CD1c-positive myeloid dendritic cell (primary cell): Measurements from ENCODE around the gene POTEJ.
"Not testable (repeated sequence)": the region's sequence is repeated elsewhere in the genome, so short reads cannot be mapped to it uniquely, and the experiment has no call there.

Experiments
- DNase-seq: peaks from one replicate; pipeline ENCODE4 v3.0.0-alpha.2; 2016; ENCODE audit errors: extremely low spot score

POTEJ gene

DNA sequence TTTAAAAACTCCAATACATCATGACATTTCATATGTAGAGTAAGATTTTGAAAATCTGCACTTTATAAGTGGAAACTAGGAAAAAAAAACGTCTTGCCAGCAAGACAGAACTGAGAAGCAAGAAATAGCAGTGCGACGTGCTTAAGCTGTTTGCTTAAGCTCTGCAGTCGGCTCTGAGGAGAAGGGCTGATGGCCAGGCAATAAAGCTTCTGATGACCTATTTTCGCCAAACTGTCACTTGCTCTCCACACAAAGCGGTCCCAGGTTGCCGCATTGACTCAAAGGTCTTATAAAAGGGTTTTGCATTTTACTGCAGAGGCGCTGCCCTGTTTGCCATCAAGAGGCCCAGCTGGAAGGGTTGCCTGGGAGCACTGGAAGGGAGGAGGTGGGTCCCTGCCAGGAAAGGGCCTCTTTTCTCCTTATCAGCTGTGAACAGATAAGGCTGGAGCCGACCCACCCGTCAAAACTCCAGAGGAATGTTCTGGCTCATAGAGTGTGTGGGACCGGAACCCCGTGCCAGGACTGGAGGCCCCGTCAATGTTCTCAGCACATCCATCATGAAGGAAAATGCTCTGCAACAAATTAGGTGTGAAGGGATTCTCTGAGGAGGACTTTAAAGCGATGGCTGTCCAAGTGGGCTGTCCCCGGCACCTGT lies 9.5 kb upstream of the POTEJ start:
- not testable (repeated sequence) for DNase-seq

DNA sequence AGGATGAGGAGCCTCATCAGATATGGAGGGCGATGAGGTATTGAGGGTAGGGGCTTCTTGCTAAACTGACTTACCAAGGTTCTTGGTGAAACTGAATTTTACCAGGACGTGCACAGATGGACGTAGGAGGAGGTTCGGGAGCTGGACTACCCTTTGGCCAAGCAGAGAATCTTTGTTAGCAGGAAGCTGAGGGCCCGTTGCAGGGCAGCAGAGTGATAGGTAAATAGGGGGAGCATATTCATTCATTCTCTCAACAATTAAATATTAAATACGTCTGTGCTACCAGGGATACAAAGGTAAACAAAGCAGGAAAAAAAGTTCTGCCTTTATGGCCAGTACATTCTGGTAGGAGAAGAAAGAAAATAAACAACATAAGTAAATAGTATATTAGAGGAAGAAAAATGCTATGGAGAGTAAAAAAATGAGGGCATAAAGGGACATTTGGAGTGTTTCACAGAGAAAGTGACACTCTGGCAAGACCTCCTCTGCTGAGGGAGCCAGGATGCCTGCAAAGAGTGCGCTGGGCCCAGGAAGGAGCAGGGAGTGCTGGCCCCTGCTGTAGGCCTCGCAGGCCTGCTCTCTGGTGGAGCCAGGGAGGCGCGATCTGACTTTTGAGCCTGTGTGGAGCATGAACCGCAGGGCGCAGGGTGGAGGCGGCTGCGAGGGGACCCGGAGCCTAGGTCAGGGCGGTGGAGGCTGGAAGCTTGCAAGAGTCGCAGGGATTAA lies 2.8 kb upstream of the POTEJ start:
- DNase-seq: not testable (repeated sequence)

DNA sequence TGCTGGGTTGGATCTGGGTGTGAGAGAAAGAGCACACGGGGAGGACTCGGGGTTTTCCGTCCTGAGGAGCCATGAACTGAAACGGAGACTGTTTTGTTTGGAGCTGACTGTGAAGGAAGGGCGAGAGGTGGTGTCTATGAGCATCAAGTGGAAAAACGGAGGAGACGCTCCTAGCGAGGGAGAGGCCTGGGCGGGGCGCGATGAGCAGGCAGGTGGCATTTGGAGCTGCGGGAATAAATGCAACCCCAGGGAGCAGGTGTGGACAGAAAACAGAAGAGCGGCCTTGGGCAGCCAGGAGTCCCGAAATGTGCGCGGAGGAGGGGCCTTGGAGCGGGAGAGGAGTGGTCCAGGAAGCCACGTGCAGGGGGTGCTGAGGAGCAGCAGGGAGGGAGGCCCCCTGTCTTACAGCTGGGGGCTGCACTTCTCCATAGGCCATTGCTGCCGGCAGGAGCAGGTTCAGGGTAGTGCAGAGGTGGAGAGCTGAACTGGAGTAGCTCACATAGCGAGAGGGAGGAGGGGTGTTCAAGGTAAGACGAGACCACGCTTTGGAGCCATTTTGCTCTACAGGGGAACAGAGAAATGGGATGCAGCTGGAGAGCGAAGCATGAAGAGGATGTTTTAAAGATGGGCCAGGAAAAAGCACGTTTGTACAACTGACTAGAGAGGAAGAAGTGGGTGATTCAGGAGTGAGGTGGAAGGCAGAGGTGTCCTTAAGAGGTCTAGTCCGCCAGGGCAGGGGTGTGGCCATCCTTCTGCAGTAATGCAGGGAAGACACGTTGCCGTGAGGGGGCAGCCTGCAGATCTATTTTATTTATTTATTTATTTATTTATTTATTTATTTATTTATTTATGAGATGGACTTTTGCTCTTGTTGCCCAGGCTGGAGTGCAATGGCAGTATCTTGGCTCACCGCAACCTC lies 2.0 kb upstream of the POTEJ start:
- DNase-seq: not testable (repeated sequence)

DNA sequence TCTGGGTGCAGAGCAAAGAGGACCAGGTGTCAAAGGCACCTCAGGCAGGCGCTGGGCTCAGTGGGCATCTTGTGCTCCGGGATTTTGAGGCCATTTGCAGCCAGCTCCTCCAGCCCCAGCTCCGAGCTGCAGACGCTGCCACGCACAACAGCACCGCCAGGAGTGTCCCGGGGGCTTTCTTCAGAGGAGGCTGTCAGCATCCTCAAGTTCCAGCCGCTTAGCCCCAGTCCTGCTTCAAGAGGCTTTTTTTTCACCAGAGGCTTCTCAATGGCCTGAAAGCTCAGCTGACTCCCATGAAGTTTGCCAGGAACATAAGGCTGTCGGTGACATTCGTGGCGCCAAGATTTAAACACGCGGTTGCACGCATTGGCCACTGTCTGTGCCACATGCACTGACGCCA lies 754 bp upstream of the POTEJ start:
- DNase-seq: not testable (repeated sequence)

DNA sequence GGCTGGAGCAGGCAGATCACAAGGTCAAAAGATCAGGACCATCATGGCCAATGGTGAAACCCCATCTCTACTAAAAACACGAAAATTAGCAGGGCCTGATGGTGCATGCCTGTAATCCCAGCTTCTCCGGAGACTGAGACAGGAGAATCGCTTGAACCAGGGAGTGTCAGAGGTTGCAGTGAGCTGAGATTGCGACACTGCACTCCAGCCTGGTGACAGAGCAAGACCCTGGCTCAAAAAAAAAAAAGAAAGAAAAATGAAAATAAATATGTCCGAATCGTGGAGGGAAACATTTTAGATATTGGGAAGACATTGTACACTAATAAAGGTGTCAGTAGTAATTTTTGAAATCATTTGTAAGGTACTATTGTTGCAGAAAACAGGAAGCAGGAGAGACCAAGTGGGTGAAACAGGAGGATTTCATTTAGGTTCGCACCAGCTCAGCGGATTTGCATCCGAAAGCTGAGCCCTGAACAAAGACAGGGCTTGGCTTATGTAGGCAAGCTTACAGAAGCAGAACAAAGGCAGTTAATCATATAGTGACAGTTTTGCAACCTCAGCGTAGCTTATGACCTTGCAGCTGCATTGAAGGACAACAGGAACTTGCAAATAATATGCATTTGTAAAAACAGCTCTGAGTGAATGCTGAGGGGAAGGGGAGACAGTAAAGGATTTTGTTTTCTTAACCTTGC lies 17.7 kb downstream of the POTEJ start:
- peak; percentile 0 for DNase-seq

DNA sequence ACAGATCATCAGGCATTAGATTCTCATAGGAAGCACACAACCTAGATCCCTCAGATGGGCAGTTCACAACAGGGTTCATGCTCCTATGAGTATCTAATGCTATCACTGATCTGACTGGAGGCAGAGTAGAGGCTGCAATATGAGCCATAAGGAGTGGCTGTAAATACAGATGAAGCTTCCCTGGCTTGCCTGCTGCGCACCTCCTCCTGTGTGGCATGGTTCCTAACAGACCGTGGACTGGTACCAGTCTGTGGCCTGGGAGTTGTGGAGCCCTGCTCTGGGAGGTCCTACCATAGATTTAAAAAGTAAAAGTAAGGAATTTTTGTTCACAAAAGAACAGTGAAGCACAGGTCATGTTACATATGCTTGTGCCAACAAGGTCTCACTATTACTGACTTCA lies 27.7 kb downstream of the POTEJ start:
- DNase-seq: not testable (repeated sequence)

DNA sequence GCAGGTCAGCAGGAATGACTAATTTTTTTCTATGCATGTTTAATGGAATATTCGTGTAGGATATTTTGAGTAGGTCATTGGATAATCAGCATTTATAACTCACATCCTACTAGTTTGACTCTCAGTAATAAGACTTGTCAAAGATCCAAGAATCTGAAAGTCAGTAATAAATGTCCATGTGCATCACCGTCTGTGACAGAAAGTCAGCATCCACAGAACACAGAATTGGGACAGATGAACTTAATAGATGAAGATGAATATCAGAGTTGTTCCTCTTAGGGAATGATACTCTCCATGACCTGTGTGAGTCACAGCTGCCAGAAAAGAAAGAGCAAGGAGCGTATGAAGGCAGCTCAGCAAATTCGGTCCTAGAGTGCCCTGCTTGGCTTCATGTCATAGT lies 30.4 kb downstream of the POTEJ start:
- DNase-seq: not testable (repeated sequence)

DNA sequence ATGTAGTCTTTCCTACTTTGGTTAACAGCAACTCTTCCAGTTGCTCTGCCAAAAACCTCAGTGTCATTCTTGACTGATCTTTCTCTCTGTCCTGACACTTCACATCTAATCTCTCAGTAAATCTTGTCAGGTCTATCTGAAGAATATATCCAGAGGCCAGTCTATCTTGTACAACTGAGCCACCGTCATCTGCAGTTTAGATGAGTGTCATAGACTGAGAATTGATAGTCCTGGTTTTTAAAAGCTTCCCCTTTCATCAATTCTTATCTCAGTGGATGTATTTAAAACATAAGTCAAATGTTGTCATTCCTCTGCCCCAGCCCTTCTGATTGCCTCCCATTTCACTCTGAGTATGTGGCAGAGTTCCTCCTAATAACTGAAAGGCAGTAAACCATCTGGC lies 38.0 kb downstream of the POTEJ start:
- not testable (repeated sequence) for DNase-seq

DNA sequence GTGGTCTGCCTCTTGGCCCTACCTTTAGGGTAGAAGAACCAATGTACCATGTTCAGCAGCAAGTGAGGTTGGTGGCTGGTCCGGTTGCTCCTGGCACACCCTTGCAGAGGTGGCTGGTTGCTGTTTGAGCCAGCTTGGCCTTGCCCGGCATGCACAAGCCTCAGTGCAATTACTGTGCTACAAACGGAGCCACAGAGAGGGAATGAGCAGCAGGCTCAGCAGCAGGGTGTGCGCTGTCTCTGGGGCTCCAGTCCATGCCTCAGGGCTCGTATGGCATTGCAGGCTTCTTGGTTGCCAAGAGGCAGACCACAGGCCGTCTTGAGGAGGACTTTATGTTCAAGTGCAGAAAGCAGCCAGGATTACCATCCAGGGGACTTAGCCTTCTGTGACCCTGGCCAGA lies 53.3 kb downstream of the POTEJ start:
- not testable (repeated sequence) for DNase-seq

DNA sequence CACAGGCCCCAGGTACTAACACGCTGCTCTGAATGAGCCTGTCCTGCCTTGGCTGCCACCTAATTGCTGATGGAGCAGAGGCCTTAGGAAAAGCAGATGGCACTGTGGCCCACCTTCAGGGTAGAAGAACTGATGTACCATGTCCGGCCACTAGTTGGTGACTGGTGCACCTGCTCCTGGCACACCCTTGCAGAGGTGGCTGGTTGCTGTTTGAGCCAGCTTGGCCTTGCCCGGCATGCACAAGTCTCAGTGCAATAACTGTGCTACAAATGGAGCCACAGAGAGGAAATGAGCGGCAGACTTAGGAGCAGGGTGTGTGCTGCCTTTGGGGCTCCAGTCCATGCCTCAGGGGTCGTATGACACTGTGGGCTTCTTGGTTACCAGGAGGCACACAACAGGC lies 54.4 kb downstream of the POTEJ start:
- not testable (repeated sequence) for DNase-seq

DNA sequence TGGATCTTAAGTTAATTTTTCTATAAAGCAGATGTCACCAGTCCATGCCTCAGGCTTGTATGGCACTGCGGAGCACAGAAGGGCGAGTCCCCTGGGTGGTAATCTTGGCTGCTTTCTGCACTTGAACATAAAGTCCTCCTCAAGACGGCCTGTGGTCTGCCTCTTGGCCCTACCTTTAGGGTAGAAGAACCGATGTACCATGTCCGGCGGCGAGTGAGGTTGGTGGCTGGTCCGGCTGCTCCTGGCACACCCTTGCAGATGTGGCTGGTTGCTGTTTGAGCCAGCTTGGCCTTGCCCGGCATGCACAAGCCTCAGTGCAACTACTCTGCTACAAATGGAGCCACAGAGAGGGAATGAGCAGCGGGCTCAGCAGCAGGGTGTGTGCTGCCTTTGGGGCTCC lies 56.3 kb downstream of the POTEJ start:
- DNase-seq: not testable (repeated sequence)

DNA sequence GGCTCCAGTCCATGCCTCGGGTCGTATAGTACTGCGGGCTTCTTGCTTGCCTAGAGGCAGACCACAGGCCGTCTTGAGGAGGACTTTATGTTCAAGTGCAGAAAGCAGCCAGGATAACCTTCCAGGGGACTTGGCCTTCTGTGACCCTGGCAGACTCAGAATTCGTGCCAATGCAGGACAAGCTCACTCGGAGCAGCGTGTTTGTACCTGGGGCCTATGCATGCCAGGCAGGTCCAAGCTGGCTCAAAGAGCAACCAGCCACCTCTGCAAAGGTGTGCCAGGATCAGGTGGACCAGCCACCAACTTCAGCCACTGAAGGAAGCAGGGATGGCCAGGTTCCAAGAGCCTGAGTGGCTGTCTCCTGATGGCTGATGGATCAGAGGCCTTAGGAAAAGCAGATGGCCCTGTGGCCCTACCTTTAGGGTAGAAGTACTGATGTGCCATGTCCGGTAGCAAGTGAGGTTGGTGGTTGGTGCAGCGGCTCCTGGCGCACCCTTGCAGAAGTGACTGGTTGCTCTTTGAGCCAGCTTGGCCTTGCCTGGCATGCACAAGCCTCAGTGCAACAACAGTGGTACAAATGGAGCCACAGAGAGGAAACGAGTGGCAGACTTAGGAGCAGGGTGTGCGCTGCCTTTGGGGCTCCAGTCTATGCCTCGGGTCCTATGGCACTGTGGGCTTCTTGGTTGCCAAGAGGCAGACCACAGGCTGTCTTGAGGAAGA lies 58.9 kb downstream of the POTEJ start:
- not testable (repeated sequence) for DNase-seq

DNA sequence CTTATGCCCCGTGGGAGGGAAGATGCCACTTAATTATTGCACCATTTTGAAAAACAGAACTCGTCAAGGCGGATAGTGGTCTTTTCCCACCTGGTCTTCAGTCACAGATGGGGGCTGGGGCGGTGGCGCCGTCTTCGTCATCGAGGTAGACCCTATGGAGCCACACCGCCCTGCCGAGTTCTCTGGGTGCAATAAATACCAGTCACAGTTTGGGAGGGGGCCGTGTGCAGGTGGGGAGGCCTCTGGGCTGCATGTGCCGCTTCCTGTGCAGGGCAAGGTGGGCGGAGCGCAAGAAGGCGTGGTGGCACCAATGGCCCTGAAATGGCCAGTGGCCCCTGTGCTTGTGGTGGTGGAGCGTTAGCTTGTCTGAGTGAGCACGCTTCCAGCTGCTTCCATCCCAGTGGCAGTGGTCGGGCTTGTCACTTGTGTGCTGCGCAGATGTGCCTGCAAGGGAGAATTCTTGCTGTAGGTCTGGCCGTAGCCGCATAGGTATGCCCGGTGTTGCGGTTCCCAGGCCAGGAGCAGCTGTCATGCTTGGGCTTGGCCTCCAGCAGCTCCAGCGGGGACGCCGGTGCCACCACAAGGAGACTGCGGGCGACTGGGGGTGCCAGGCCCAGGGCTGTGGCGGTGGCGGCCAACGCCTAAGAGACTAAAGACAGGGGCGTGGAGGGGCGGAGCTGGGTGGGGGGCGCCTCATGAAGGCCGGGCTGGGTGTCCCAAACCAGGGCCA lies 81.0 kb downstream of the POTEJ start:
- not testable (repeated sequence) for DNase-seq

DNA sequence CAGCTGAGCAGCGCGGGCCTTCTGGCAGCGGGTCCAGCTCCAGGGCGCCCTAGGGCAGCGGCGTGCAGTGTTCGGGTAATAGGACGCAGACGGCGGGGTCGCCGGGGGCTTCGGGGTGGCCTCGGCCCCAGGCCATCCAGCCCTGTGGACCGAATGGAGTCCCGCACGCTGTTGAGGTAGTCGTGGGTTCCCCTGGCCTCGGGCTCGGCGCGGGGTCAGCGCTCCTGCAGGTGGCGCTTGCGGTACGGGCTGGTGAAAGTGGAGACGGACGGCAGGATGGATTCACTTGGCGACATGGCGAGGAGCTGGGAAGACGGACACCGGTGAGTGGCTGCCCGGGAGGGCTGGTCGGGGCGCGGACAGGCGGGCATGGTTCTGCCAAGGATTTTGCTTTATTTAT lies 82.2 kb downstream of the POTEJ start:
- not testable (repeated sequence) for DNase-seq

DNA sequence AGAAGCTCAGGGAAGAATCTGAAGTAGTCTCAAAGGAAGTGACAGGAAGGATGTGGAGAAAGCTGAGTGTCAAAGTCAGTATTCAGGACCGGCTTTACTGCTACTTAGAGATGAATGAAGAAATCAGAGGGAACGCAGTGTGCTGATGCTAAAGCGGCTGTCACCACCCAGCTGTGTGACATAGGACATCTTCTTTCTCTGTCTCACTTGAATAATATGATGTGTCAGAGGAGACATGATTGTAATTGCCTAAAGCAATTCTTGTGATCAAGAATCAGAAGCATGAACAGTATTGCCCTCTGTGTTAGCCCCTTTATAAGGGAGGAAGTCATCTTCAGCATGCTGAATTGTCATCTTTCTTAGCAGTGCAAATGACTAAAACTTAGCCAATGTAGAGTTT lies 92.0 kb downstream of the POTEJ start:
- DNase-seq: not testable (repeated sequence)
